GM19238 (cell line): Measurements from ENCODE around the gene SLC29A3.

Experiments
- DNase-seq: peaks from one replicate; pipeline ENCODE4 v3.0.0; 2011; ENCODE audit warnings: low spot score; ENCODE audit not compliant: insufficient read length

Gene SLC29A3

DNA sequence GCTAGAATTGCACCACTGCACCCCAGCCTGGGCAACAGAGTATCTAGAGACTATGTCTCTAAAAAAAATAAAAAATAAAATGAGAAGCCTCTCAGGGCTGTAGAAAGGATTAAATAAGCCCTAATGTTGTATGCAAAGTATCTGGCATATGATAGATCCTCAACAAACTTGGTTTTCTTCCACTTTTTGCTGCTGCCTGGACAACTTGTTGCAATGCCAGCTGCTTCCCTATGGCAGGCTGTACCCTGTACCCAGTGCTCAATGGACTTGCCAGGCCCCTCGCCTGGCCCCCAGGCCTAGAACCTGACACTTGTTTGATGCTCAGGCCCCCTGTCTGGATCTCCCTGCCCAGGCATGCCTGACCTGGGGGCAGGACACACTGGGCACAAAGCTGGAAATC is 49.1 kb downstream of the SLC29A3 start:
- DNase-seq, result no peak

- DNase-seq, result no peak
Observed at GRCh38 chr10:71368643-71369042, 49.6 kb downstream of the SLC29A3 start.

DNA sequence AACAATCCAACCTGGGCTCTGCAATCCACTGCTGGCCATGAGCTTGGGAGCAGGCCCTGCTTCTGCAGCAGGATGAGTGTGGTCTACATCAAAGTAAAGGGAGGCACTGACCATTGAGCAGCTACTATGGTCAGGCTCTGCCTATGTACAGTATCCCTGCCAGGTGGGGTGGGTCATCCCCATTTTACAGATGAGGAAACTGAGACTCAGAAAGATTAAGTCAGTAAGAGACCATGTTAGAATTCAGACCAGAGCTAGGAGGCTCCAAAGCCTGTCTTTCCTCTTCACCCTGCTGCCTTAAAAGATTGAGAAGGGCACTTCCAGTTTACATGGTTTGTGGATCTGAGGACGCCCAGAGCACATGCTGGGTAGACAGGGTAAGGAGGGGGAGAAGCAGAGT is 50.5 kb downstream of the SLC29A3 start:
- DNase-seq, result no peak

DNA sequence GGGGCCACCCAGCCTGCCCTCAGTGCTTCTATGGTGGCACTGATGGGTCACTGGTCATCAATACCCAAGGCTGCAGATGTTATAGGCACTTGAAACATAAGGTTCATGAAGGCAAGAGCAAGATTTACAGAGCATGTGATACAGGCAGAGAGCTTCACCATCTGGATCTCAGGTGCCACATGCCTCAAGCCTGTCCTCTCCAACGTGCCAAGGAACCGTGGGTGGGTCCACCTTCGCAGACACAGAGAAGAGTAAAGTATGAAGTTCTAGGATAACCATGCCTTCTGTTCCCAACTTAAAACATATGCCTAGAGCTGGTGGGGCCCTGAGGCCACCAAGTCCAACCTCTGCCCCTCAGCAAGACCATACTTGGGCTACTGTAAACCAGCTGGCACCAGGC is 51.0 kb downstream of the SLC29A3 start:
- DNase-seq, result no peak

DNA sequence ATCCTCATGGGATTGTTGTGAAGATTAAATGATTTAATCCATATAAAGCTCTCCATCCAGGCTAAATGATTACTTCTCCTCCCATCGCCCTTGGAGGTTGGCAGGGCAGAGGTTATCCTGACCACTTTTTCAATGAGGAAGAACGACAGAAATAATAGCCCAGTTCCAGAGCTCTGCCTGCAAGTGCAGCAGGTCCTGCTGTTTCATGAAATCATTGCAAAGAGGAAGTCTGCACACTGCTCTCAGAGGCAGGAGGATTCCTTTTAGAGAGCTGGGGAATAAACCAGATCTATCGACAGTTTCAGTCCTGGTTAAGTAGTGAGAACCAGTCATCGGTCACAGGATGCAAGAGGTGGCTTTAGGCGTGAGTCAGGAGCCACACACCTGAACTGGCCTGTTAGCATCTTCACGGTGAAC is 52.7 kb downstream of the SLC29A3 start:
- peak; percentile 47 for DNase-seq

DNA sequence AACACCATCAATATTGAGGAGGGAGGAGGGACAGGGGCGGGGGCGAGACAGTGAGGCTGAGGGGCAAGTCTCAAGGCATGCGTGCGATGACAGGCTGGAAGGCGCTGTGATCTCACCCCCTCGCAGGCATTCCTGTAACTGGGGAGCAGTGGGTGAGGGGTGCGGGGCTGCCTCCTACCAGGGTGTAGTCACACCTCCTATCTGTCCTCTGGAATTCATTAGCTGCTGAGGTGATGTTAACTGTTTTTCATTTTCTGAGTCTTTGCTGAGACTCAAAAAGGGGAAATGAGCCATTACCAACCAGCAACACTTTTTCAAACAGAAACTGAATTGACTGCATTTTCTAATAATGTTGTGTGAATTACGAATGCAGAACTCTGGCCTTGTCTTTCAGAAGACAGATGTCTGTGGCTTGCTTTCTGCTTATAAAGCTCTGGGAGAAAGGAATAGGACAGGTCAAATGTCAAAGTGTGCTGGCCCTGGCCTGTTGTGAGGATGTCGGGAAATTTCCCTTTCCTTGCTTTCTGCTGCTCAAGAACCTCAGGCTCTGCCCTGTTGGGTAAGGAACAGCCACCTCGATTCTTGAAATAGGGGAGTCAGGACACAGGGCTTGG is 53.9 kb downstream of the SLC29A3 start:
- peak; percentile 66 for DNase-seq

DNA sequence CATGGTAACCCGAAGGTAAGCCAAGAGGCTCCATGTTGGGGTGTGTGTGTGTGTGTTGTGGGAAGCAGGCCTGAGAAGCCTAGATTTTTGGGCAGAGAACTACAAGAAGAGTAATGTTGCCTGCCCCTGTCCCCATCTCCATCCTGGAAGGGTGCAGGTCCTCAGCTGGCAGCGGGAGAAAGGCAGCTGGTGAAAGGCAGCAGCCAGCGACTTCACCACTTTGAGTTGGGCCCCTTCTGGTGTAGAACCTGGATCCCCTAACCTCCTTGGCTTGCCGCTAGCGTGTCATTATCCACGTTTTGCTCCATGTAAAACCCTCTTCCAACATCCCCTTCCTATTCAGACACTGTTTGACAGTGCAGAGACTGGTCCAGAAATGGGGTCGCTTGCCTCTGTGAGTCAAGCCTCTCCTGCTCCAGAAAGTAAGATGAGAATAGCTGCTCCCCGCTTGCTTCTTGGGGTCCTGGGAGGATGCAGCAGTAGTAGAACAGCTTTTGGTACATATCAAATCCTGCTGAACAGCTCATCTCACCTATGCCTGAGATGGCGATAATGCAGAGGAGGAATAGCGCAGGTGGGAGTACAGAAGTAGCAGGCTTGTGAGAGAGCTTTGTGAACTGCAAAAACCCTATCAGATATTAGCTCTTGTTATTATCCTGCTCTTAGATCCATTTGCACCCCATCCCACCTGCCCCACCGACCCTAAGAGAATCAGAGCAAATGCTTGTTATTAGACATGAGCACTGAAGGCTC is 55.6 kb downstream of the SLC29A3 start:
- no peak for DNase-seq

GRCh38 chr10:71375952-71376351 is 56.9 kb downstream of the SLC29A3 start:
- DNase-seq, result no peak

DNA sequence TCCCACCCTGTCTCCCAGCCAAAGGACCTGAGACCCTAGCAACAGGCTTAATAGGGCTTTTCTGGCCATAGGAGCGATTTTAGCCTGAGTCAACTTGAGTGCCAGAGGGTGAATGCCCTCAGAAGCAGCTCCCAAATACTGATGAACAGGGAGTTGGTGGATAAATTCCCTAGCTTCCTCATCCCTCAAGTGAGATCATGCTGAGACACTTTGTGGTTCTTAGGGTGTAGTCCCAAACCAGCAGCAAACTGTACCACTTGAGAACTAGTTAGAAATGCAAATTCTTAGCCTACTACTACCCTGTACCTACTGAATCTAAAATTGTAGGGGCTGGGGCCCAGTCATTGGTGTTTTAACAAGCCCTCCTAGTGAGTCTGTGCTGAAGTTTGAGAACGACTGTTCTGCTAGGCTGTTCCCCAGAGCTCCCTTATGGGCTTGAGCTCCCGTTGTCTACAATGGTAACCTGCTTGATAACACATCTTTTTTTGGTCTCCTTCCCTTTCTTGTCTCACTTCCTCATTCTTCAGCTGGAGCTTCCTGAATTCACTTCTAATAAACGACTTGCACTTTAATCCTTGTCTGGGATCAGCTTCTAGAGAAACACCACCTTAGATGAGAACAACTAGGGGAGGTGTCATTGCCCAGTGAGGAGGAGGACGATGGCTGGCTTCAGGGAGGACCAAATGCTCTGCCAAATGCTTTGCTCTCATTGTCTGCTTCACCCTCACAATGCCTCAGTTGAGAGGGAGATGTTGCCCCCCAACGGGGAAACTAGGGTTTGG is 59.5 kb downstream of the SLC29A3 start:
- no peak for DNase-seq

GRCh38 chr10:71379118-71379766 is 60.2 kb downstream of the SLC29A3 start:
- DNase-seq, result no peak

DNA sequence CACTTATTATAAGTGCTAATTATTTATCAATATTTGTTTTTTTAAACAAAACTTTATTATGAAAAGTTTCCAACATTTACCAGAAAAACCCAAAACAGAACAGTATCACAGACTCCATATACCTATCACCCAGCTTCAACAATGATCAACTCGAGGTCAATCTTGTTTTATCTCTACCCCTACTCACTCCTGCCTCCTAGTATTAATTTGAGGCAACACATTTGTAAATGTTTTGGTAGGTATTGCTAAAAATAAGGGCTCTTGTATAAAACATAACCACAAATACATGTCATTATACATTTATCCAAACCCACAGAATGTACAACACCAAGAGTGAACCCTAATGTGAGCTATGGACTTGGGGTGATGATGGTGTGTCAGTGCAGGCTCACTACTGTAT is 61.8 kb downstream of the SLC29A3 start:
- no peak for DNase-seq

GRCh38 chr10:71381611-71382010 is 62.6 kb downstream of the SLC29A3 start:
- no peak for DNase-seq

- no peak for DNase-seq
Observed at GRCh38 chr10:71382028-71382427, 63.0 kb downstream of the SLC29A3 start.

DNA sequence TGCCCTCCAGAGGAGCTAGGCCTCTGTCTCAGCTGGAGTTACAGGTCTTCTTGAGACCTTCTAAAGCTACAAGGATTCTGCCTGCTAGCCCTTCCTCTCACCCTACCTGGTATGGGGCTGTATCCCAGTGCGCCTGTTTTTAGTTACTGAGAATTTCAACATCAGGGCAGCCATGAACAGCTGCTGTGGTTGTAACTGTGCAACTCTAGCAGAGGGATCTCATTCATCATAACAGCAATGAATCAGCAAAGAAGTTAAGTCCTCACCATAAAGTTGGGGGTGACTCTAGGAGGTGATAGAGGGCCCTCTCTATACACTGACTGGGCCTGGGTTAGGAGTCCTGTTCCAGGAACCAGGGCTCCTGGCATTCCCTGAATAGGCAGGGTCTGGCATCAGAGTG is 63.7 kb downstream of the SLC29A3 start:
- DNase-seq, result no peak

DNA sequence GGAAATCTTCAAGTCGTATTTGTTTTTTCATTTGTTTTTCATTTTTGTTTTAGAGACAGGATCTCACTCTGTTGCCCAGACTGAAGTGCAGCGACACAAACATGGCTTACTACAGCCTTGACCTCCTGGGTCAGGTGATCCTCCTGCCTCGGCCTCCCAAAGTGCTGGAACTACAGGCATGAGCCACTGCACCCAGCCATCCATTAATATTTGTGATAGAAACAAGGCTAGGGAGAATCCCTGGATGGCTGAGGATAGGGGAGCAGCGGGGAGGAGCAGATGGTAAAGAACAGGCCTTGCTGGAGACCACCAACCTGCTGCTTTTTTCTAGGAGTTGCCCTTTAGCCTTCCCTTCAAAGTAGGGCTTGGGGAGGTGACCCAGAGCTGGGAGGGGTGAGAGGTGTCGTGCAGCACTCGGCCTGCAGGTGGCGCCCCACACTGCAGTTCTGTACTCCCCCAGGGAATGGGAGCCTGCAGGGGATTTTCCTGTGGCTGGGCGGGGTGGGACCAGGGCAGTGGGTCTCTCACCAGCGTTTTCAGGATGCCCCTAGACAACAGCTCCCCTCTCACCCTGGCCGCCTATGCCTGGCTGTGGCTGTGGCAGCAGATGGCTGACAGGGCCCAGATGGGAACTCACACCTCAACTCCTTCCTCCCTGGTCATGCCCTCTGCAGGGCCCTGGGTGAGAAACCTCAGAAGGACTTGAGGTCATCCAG is 65.1 kb downstream of the SLC29A3 start:
- peak; percentile 62 for DNase-seq

- DNase-seq, result no peak
Observed at GRCh38 chr10:71388171-71388570, 69.1 kb downstream of the SLC29A3 start.

DNA sequence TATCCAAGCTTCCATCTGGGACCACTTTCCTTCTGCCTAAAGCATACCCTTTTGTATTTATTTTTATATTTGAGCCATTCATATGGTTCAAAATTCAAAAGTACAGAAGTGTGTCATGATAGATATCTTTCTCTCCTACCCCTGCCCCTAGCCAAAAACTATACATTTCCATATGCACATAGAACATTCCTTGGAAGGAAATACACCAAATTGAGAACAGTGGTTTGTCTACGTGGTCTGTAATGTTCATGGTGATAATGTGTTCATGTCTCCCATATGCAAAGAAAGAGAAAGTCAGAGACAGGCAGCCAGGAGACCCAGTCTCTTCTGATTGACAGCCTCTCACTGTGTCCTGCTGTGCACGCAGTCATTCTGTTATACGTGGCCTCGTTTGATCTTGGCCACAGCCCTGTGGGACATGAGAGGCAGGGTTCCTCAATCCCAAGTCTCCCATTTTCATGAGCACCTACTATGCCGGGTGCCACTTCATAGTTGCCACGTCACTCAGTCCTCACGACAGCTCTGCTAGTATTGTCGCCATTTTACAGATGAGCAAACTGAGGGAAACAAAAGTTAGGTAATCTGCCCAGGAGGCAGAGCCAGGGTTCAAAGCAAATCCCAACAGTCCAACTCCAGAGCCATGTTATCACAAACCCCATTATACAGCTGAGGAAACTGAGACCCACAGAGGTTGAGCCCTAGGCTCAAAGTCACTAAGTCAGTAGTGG is 69.7 kb downstream of the SLC29A3 start:
- DNase-seq, result no peak

DNA sequence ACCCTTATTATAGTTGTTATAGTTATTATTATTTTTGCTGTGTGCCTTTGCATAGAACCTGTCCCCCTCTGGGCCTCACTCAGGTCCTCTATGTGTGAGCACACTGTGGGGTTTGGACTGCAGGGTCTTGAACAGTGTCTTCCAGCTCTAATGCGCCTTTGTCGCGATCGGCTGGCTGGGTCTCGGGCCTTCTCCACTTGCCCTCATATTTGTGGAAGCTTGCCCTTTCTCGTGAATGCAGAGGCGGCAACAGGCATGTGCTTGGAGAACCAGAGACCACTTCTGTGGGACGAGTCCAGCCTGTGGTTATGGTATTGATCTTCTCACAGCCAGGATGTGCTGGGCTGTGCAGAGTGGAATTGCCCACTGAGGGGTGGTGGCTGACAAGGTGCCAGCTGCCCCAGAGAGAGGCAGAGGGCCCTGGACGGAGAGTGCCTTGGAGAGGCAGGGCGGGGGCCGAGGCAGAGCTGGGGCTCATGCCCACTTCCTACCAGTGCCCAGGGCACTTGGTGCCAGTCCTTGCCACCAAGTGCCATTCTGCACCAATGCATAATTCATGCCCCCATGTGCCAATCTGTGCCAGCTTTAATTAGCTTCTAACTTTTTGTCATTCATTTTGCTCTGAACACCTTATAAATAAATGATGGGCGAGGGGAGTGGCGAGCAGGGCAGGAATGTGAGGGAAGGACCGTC is 70.9 kb downstream of the SLC29A3 start:
- no peak for DNase-seq

GRCh38 chr10:71390461-71390835 is 71.4 kb downstream of the SLC29A3 start:
- DNase-seq, result no peak
